Stimulated activated CD4-positive, alpha-beta T cell treated with anti-CD3 and anti-CD28 coated beads, Interleukin-15, amount 100 ng/mL, for 24 hours (primary cell): Measurements from ENCODE around the gene SRP14.
A peak's percentile ranks its signal among the peaks of the same experiment; 100 is the strongest.
"Not testable (repeated sequence)": the region's sequence is repeated elsewhere in the genome, so short reads cannot be mapped to it uniquely, and the experiment has no call there.

Source experiments
- DNase-seq: peaks from one replicate; pipeline ENCODE4 v3.0.0-alpha.2; 2020

Gene SRP14

GRCh38 chr15:40048926-40049475 lies 10.0 kb upstream of the SRP14 start:
- DNase-seq = no peak

- peak; percentile 37 for DNase-seq
These were observed 9.3 kb upstream of the SRP14 start for GRCh38 chr15:40048211-40048792.

GRCh38 chr15:40047415-40048210 lies 8.6 kb upstream of the SRP14 start:
- DNase-seq = peak; percentile 83

GRCh38 chr15:40046721-40047414 lies 7.9 kb upstream of the SRP14 start:
- DNase-seq = peak; percentile 44

GRCh38 chr15:40045572-40046217 lies 6.7 kb upstream of the SRP14 start:
- no peak for DNase-seq

GRCh38 chr15:40044717-40045571 lies 6.0 kb upstream of the SRP14 start:
- DNase-seq = peak; percentile 92

- no peak for DNase-seq
These were observed 5.1 kb upstream of the SRP14 start for GRCh38 chr15:40043927-40044716.

GRCh38 chr15:40042791-40043320 lies 3.9 kb upstream of the SRP14 start:
- DNase-seq = no peak

GRCh38 chr15:40040770-40041169 lies 1.8 kb upstream of the SRP14 start:
- no peak for DNase-seq

GRCh38 chr15:40040293-40040635 lies 1.3 kb upstream of the SRP14 start:
- DNase-seq = no peak

GRCh38 chr15:40038275-40038637 lies 725 bp downstream of the SRP14 start:
- DNase-seq = peak; percentile 26

GRCh38 chr15:40037721-40038120 lies 1.3 kb downstream of the SRP14 start:
- no peak for DNase-seq

GRCh38 chr15:40035182-40035581 lies 3.8 kb downstream of the SRP14 start:
- DNase-seq = not testable (repeated sequence)

GRCh38 chr15:40034186-40034946 lies 4.6 kb downstream of the SRP14 start:
- no peak for DNase-seq

GRCh38 chr15:40032125-40032839 lies 6.7 kb downstream of the SRP14 start:
- no peak for DNase-seq

GRCh38 chr15:40031300-40031699 lies 7.7 kb downstream of the SRP14 start:
- DNase-seq = no peak

GRCh38 chr15:40029979-40030893 lies 8.7 kb downstream of the SRP14 start:
- peak; percentile 42 for DNase-seq

- DNase-seq = no peak
These were observed 10.1 kb downstream of the SRP14 start for GRCh38 chr15:40028853-40029252.

GRCh38 chr15:40028193-40028592 lies 10.8 kb downstream of the SRP14 start:
- DNase-seq = no peak
